Natural killer cell (primary cell): ENCODE results near the gene ARL3. TPM values are rescaled to one million over a fixed set of nuclear protein-coding genes. Genes with fewer than 3 reads are reported as not detected.

Experiments
- ATAC-seq, 3 donors: fragments of 150-1000 bp in 2 of 3; fragments of 200-7000 bp in 1 of 3; cut with Tn5 transposase; 1 replicate in 1 of 3; 2 replicates in 2 of 3; pipeline ENCODE4 v1.10.0; 2021; ENCODE audit warnings: mild to moderate bottlenecking in 2 of 3, moderate library complexity in 2 of 3
- DNase-seq, 2 donors: peaks; one replicate each; pipeline versions ENCODE4 v3.0.0 to v3.0.0-alpha.2; 2013 to 2021; ENCODE audit warnings: mixed read lengths in 1 of 2
- H3K27ac ChIP-seq: one replicate; pipeline ENCODE4 v1.5.1; 2013; ENCODE audit warnings: mild to moderate bottlenecking, low read length
- H3K27me3 ChIP-seq: one replicate; pipeline ENCODE4 v1.6.1; 2013; ENCODE audit warnings: low read length; ENCODE audit not compliant: control insufficient read depth, insufficient read depth
- H3K36me3 ChIP-seq: one replicate; pipeline ENCODE4 v1.6.1; 2013; ENCODE audit warnings: low read length; ENCODE audit not compliant: control insufficient read depth, insufficient read depth
- H3K4me1 ChIP-seq: one replicate; pipeline ENCODE4 v1.6.1; 2013; ENCODE audit warnings: low read length; ENCODE audit not compliant: control insufficient read depth, insufficient read depth
- H3K4me3 ChIP-seq: one replicate; pipeline ENCODE4 v1.5.1; 2013; ENCODE audit warnings: low read length
- H3K9me3 ChIP-seq: one replicate; pipeline ENCODE4 v1.6.1; 2013; ENCODE audit warnings: low read length; ENCODE audit not compliant: control insufficient read depth, insufficient read depth
- H3K27ac Mint-ChIP-seq, 2 donors: one replicate each; pipeline ENCODE4 v1.8.0; 2022; ENCODE audit warnings: mild to moderate bottlenecking in 2 of 2, mixed read lengths in 2 of 2, moderate library complexity in 1 of 2
- H3K27me3 Mint-ChIP-seq, 2 donors: one replicate each; pipeline ENCODE4 v1.8.0; 2022; ENCODE audit warnings: low read depth in 2 of 2, mixed read lengths in 2 of 2
- H3K36me3 Mint-ChIP-seq: one replicate; pipeline ENCODE4 v1.8.0; 2022; ENCODE audit warnings: mixed read lengths
- H3K4me1 Mint-ChIP-seq, 2 donors: one replicate each; pipeline ENCODE4 v1.8.0; 2022; ENCODE audit warnings: mixed read lengths in 2 of 2
- H3K4me3 Mint-ChIP-seq: one replicate; pipeline ENCODE4 v1.8.0; 2022; ENCODE audit warnings: mild to moderate bottlenecking, moderate library complexity, mixed read lengths
- H3K9me3 Mint-ChIP-seq, 2 donors: one replicate each; pipeline ENCODE4 v1.8.0; 2022; ENCODE audit warnings: mixed read lengths in 2 of 2
- CTCF ChIP-seq: fragments of 200-600 bp; IDR thresholded peaks from one replicate; pipeline ENCODE4 v1.8.0; 2022; ENCODE audit warnings: antibody characterized with exemption
- WGBS: methylation state at CpG from one replicate; pipeline ENCODE4 v1.1.7; 2013; ENCODE audit warnings: missing lambda C conversion rate; ENCODE audit not compliant: insufficient coverage; 5-methylcytosine and 5-hydroxymethylcytosine counted together
- intact Hi-C: fragments of 100-400 bp; cut with micrococcal nuclease; formaldehyde crosslinking; loops from one replicate; pipeline ENCODE4 v1.14.2; 2022
- total RNA-seq, 4 donors: library from RNA; stranded (reverse); fragments of 120-200 nt in 1 of 4; gene quantifications; one replicate each; pipeline versions ENCODE4 v1.2.3 to v1.2.4, GENCODE V29; 2013 to 2022

The ARL3 gene
- total RNA-seq, 3 donors from 2014 or later (not counting 1 experiment from before 2014, with no cell fraction given) = 1.4 to 1.7 (median 1.5) TPM

GRCh38 chr10:102630663-102631062 is 83.5 kb downstream of the ARL3 start:
- H3K4me3 ChIP-seq = no peak overlapping the region
- Mint-ChIP-seq H3K36me3 (no peaks in the 10 kb centered on the region), H3K4me3 (no peak overlapping the region), H3K27ac (no peak overlapping the region), H3K4me1 (peaks cover 6 to 10% of the 10 kb centered on the region in 2 donors), H3K9me3 (no peaks in the 10 kb centered on the region), H3K27me3 (no peaks in the 10 kb centered on the region)
- ATAC-seq = no peak
- H3K36me3 ChIP-seq = peaks cover 9% of the 10 kb centered on the region
- peaks cover 19% of the 10 kb centered on the region for H3K4me1 ChIP-seq
- H3K27me3 ChIP-seq = no peaks in the 10 kb centered on the region
- H3K27ac ChIP-seq = no peak overlapping the region
- 93% methylated on average over 6 of the region's 6 CpGs for WGBS
- no peak for TF ChIP-seq CTCF
- no peaks in the 10 kb centered on the region for H3K9me3 ChIP-seq
- no peak for DNase-seq
- intact Hi-C loops = no loop called here

- no peak overlapping the region for H3K4me3 Mint-ChIP-seq
- Histone ChIP-seq H3K36me3 (peaks cover 9% of the 10 kb centered on the region), H3K4me3 (no peak overlapping the region), H3K4me1 (peaks cover 12% of the 10 kb centered on the region), H3K27me3 (no peaks in the 10 kb centered on the region), H3K9me3 (no peaks in the 10 kb centered on the region), H3K27ac (no peak overlapping the region)
- H3K4me1 Mint-ChIP-seq = peaks cover 0 to 4% of the 10 kb centered on the region in 2 donors
- 95% methylated on average over 21 of the region's 22 CpGs for WGBS
- ATAC-seq (no peak), DNase-seq (no peak)
- no peak overlapping the region for H3K27ac Mint-ChIP-seq
- H3K36me3 Mint-ChIP-seq = no peaks in the 10 kb centered on the region
- no peak for TF ChIP-seq CTCF
- intact Hi-C loops = no loop called here
- H3K27me3 Mint-ChIP-seq = no peaks in the 10 kb centered on the region
- H3K9me3 Mint-ChIP-seq = no peaks in the 10 kb centered on the region
Observed at GRCh38 chr10:102629661-102630614, 84.3 kb downstream of the ARL3 start.

- Mint-ChIP-seq H3K36me3 (no peaks in the 10 kb centered on the region), H3K9me3 (no peaks in the 10 kb centered on the region), H3K27ac (no peak overlapping the region), H3K4me3 (no peak overlapping the region), H3K27me3 (no peaks in the 10 kb centered on the region), H3K4me1 (peaks cover 0 to 4% of the 10 kb centered on the region in 2 donors)
- Histone ChIP-seq H3K36me3 (peaks cover 9% of the 10 kb centered on the region), H3K4me3 (no peak overlapping the region), H3K9me3 (no peaks in the 10 kb centered on the region), H3K27me3 (no peaks in the 10 kb centered on the region), H3K4me1 (peaks cover 6% of the 10 kb centered on the region), H3K27ac (no peak overlapping the region)
- ATAC-seq = no peak
- WGBS = 91% methylated on average over 11 of the region's 11 CpGs
- no peak for DNase-seq
- intact Hi-C loops = no loop called here
- no peak for TF ChIP-seq CTCF
Observed at GRCh38 chr10:102628451-102628911, 85.7 kb downstream of the ARL3 start.
